Measurements from ENCODE around the gene SYCE1. TPM values are rescaled to one million over a fixed set of nuclear protein-coding genes. Genes with fewer than 3 reads are reported as not detected.

SYCE1 gene
- total and polyA plus RNA-seq, 2 of the 4 experiments (the other 2 are of a cell fraction): not detected

- Histone ChIP-seq H3K27me3 (ENCODE audit: control insufficient read depth, insufficient read depth, low read length) (no peaks in the 10 kb centered on the region), H3K9me1 (ENCODE audit: insufficient read depth, low read length) (no peaks in the 10 kb centered on the region), H2BK15ac (ENCODE audit: low read depth, low read length) (no peak overlapping the region), H3K9me3 (ENCODE audit: control insufficient read depth, insufficient read depth, low read length) (no peaks in the 10 kb centered on the region), H4K20me1 (ENCODE audit: insufficient read depth, low read length) (no peaks in the 10 kb centered on the region), H4K91ac (ENCODE audit: insufficient read depth, low read depth, low read length) (no peak overlapping the region), H3K4me1 (ENCODE audit: control insufficient read depth, insufficient read depth, low read length) (no peaks in the 10 kb centered on the region), H3K14ac (replicated peaks; ENCODE audit: low read depth, low read length) (no peak overlapping the region), H3K4me3 (ENCODE audit: insufficient read depth, low read depth, low read length) (no peak overlapping the region), H3K27ac (ENCODE audit: insufficient read depth, low read length) (no peak overlapping the region), H2AFZ (replicated peaks; ENCODE audit: low read length, poor library complexity) (no peak overlapping the region), H2BK5ac (ENCODE audit: low read depth, low read length, poor library complexity, severe bottlenecking) (no peak overlapping the region), H3K4me2 (ENCODE audit: low read depth, low read length) (no peak overlapping the region), H2BK20ac (ENCODE audit: low read depth, low read length) (no peak overlapping the region), H3K23ac (ENCODE audit: low read depth, low read length) (no peak overlapping the region), H4K8ac (ENCODE audit: low read depth in 2 of 2, low read length in 2 of 2) (no peak overlapping the region), H3K18ac (ENCODE audit: low read depth, low read length) (no peak overlapping the region), H3K9ac (ENCODE audit: low read depth, low read length) (no peak overlapping the region), H2AK5ac (ENCODE audit: low read depth, low read length) (no peak overlapping the region), H3K4ac (ENCODE audit: low read depth, low read length) (no peak overlapping the region), H3K56ac (ENCODE audit: extremely low read depth, insufficient read depth, low read length) (no peak overlapping the region), H4K5ac (ENCODE audit: low read depth, low read length) (no peak overlapping the region), H3K36me3 (ENCODE audit: control insufficient read depth, insufficient read depth, low read length) (no peaks in the 10 kb centered on the region), H2BK120ac (ENCODE audit: low read depth, low read length) (no peak overlapping the region), H2AK9ac (replicated peaks; ENCODE audit: low read depth, low read length, poor library complexity) (no peak overlapping the region), H3K79me1 (ENCODE audit: low read depth in 1 of 2, low read length in 2 of 2) (no peaks in the 10 kb centered on the region)
- DNase-seq (no peak), ATAC-seq (ENCODE audit: low read depth) (no peak)
- intact Hi-C loops (cut with micrococcal nuclease) (no loop called here), dilution Hi-C loops (cut with HindIII; ENCODE audit: low sequenced_read_pairs, unreplicated experiment) (no loop called here), in situ Hi-C loops (cut with MboI; ENCODE audit: low sequenced_read_pairs) (no loop called here)
- CTCF ChIA-PET: no interaction called here
- BruUV-seq (replicated peaks): no TSS peak
- POLR2A ChIA-PET (ENCODE audit: unreplicated experiment): no interaction called here
- WGBS, 2 experiments (ENCODE audit: extremely low coverage in 2 of 2, insufficient read length in 1 of 2): 100% methylated on average over 1 of the region's 11 CpGs; no CpG with 5 or more reads in 1 of the 2 experiments
- TF ChIP-seq MAFK (IDR thresholded peaks at IDR 0.05; ENCODE audit: low read depth, low read length) (no peak), NFE2L2 (IDR thresholded peaks at IDR 0.05; ENCODE audit: low read depth, low read length) (no peak), CTCF (conservative IDR thresholded peaks at IDR 0.05; ENCODE audit: low read depth, low read length) (no peak), SMC3 (IDR thresholded peaks at IDR 0.05; ENCODE audit: low read depth, low read length) (no peak), BHLHE40 (IDR thresholded peaks at IDR 0.05; ENCODE audit: low read depth, low read length) (no peak), FOS (IDR thresholded peaks at IDR 0.05; ENCODE audit: low read depth, low read length) (no peak), CHD1 (IDR thresholded peaks at IDR 0.05; ENCODE audit: low read depth, low read length) (no peak), RCOR1 (IDR thresholded peaks at IDR 0.05; ENCODE audit: insufficient replicate concordance, low read length) (no peak), USF2 (IDR thresholded peaks at IDR 0.05; ENCODE audit: low read depth, low read length) (no peak), MAZ (IDR thresholded peaks at IDR 0.05; ENCODE audit: borderline replicate concordance, low read depth, low read length) (no peak), CEBPB (IDR thresholded peaks at IDR 0.05; ENCODE audit: low read depth, low read length) (no peak), RFX5 (IDR thresholded peaks at IDR 0.05; ENCODE audit: low read depth, low read length) (no peak), MXI1 (IDR thresholded peaks at IDR 0.05; ENCODE audit: borderline replicate concordance, low read depth, low read length) (no peak), ELK1 (IDR thresholded peaks at IDR 0.05; ENCODE audit: borderline replicate concordance, low read depth, low read length) (no peak), RAD21 (IDR thresholded peaks at IDR 0.05; ENCODE audit: low read length) (no peak), POLR2A (IDR thresholded peaks at IDR 0.05; ENCODE audit: low read depth, low read length) (no peak)
Observed at GRCh38 chr10:133559216-133559615, 6.2 kb downstream of the SYCE1 start.
